NOMO-1 treated with dmso at 0.1 percent for 144 hours (cell line): Measurements from ENCODE around the gene SNRNP70.
"Not testable (repeated sequence)": the region's sequence is repeated elsewhere in the genome, so short reads cannot be mapped to it uniquely, and the experiment has no call there.

Experiments used
- DNase-seq: peaks from one replicate; lab custom pipeline; 2025; ENCODE audit not compliant: unreplicated experiment; lab: John Stamatoyannopoulos, UW

SNRNP70 gene

GRCh38 chr19:49064029-49064629 is 21.1 kb upstream of the SNRNP70 start:
- DNase-seq = no peak

- no peak for DNase-seq
Measured at GRCh38 chr19:49064768-49065611, 20.3 kb upstream of the SNRNP70 start, which contains the start of gene NTF4. Gene NTF4, minus strand, starts transcription at chr19:49064818. Its CDS starts 2,821 bp downstream, at chr19:49061997.

GRCh38 chr19:49065905-49066512 is 19.2 kb upstream of the SNRNP70 start:
- DNase-seq = no peak

GRCh38 chr19:49067554-49067953 is 17.7 kb upstream of the SNRNP70 start:
- DNase-seq = no peak

GRCh38 chr19:49069026-49069425 is 16.2 kb upstream of the SNRNP70 start:
- DNase-seq = no peak

- no peak for DNase-seq
Measured at GRCh38 chr19:49070416-49070815, 14.8 kb upstream of the SNRNP70 start.

GRCh38 chr19:49071860-49072547 is 13.2 kb upstream of the SNRNP70 start:
- DNase-seq = no peak

- peak; percentile 26 for DNase-seq
Measured at GRCh38 chr19:49073514-49074378, 11.5 kb upstream of the SNRNP70 start.

GRCh38 chr19:49074869-49075268 is 10.4 kb upstream of the SNRNP70 start:
- DNase-seq = not testable (repeated sequence)

- no peak for DNase-seq
Measured at GRCh38 chr19:49080392-49080791, 4.9 kb upstream of the SNRNP70 start.

- no peak for DNase-seq
Measured at GRCh38 chr19:49081273-49081672, 4.0 kb upstream of the SNRNP70 start.

- DNase-seq = no peak
Measured at GRCh38 chr19:49084206-49085019, 838 bp upstream of the SNRNP70 start.

GRCh38 chr19:49085868-49086232 is 599 bp downstream of the SNRNP70 start:
- no peak for DNase-seq

GRCh38 chr19:49086296-49086695 is 1.0 kb downstream of the SNRNP70 start:
- DNase-seq = no peak

GRCh38 chr19:49091391-49092038 is 6.3 kb downstream of the SNRNP70 start:
- DNase-seq = no peak

- no peak for DNase-seq
Measured at GRCh38 chr19:49092686-49093085, 7.4 kb downstream of the SNRNP70 start.

- no peak for DNase-seq
Measured at GRCh38 chr19:49094505-49095482, 9.5 kb downstream of the SNRNP70 start.
